Mucosa of rectum (tissue), 2 donors: ENCODE data around the gene GNAL.

Experiments
- H3K27ac ChIP-seq, 2 donors: one replicate each; pipeline ENCODE4 v1.7.0; 2013; ENCODE audit warnings: inconsistent platforms in 2 of 2, low read depth in 2 of 2, low read length in 2 of 2
- H3K27me3 ChIP-seq, 2 donors: one replicate each; pipeline ENCODE4 v1.7.0; 2013; ENCODE audit warnings: low read length in 2 of 2; ENCODE audit not compliant: control insufficient read depth in 2 of 2, insufficient read depth in 2 of 2
- H3K36me3 ChIP-seq, 2 donors: one replicate each; pipeline ENCODE4 v1.7.0; 2013; ENCODE audit warnings: low read length in 2 of 2; ENCODE audit not compliant: control insufficient read depth in 2 of 2, insufficient read depth in 2 of 2
- H3K4me1 ChIP-seq, 2 donors: one replicate each; pipeline ENCODE4 v1.7.0; 2013; ENCODE audit warnings: low read length in 2 of 2, mild to moderate bottlenecking in 1 of 2; ENCODE audit not compliant: control insufficient read depth in 2 of 2, insufficient read depth in 2 of 2
- H3K4me3 ChIP-seq, 2 donors: one replicate each; pipeline ENCODE4 v1.7.0; 2013; ENCODE audit warnings: low read length in 2 of 2
- H3K9ac ChIP-seq, 2 donors: one replicate each; pipeline ENCODE4 v1.7.0; 2013; ENCODE audit warnings: low read length in 2 of 2, low read depth in 1 of 2, mild to moderate bottlenecking in 1 of 2
- H3K9me3 ChIP-seq, 2 donors: one replicate each; pipeline ENCODE4 v1.7.0; 2013; ENCODE audit warnings: low read length in 2 of 2; ENCODE audit not compliant: control insufficient read depth in 2 of 2
- donor health status: healthy.
- donor health status: Normal muscosa, but diverticular disease.

GNAL gene

GRCh38 chr18:11668441-11669169 is 20.5 kb upstream of the GNAL start:
- no peaks in the 10 kb centered on the region for H3K36me3 ChIP-seq
- H3K4me3 ChIP-seq, result no peak overlapping the region
- no peaks in the 10 kb centered on the region for H3K9me3 ChIP-seq
- H3K27me3 ChIP-seq, result peaks cover 0 to 2% of the 10 kb centered on the region in 2 donors
- no peak overlapping the region for H3K9ac ChIP-seq
- H3K4me1 ChIP-seq, result no peaks in the 10 kb centered on the region
- no peak overlapping the region for H3K27ac ChIP-seq

GRCh38 chr18:11669271-11669947 is 19.7 kb upstream of the GNAL start:
- H3K9me3 ChIP-seq, result no peaks in the 10 kb centered on the region
- H3K27me3 ChIP-seq, result peaks cover 0 to 2% of the 10 kb centered on the region in 2 donors
- H3K9ac ChIP-seq, result no peak overlapping the region
- no peaks in the 10 kb centered on the region for H3K4me1 ChIP-seq
- H3K27ac ChIP-seq, result no peak overlapping the region
- H3K36me3 ChIP-seq, result no peaks in the 10 kb centered on the region
- H3K4me3 ChIP-seq, result no peak overlapping the region

- Histone ChIP-seq H3K4me1 (no peaks in the 10 kb centered on the region), H3K4me3 (no peak overlapping the region), H3K36me3 (no peaks in the 10 kb centered on the region), H3K27ac (no peak overlapping the region), H3K27me3 (no peaks in the 10 kb centered on the region), H3K9ac (no peak overlapping the region), H3K9me3 (no peaks in the 10 kb centered on the region)
These were observed 19.2 kb upstream of the GNAL start for GRCh38 chr18:11669948-11670275.

GRCh38 chr18:11671156-11671555 is 17.9 kb upstream of the GNAL start:
- no peak overlapping the region for H3K27ac ChIP-seq
- H3K9me3 ChIP-seq, result no peaks in the 10 kb centered on the region
- H3K9ac ChIP-seq, result no peak overlapping the region

GRCh38 chr18:11672198-11672597 is 16.9 kb upstream of the GNAL start:
- H3K27me3 ChIP-seq, result peaks cover 0 to 5% of the 10 kb centered on the region in 2 donors
- no peaks in the 10 kb centered on the region for H3K4me1 ChIP-seq
- H3K36me3 ChIP-seq, result no peaks in the 10 kb centered on the region
- H3K4me3 ChIP-seq, result no peak overlapping the region
- no peaks in the 10 kb centered on the region for H3K9me3 ChIP-seq
- no peak overlapping the region for H3K9ac ChIP-seq
- H3K27ac ChIP-seq, result no peak overlapping the region

More at GRCh38 chr18:11671156-11671555, 17.9 kb upstream of the GNAL start:
- Histone ChIP-seq H3K4me3 (no peak overlapping the region), H3K4me1 (no peaks in the 10 kb centered on the region), H3K36me3 (no peaks in the 10 kb centered on the region), H3K27me3 (peaks cover 0 to 2% of the 10 kb centered on the region in 2 donors)

- no peaks in the 10 kb centered on the region for H3K9me3 ChIP-seq
- no peak overlapping the region for H3K27ac ChIP-seq
- no peaks in the 10 kb centered on the region for H3K4me1 ChIP-seq
These were observed 16.1 kb upstream of the GNAL start for GRCh38 chr18:11672846-11673454.

GRCh38 chr18:11673560-11673959 is 15.5 kb upstream of the GNAL start:
- Histone ChIP-seq H3K27me3 (peaks cover 0 to 5% of the 10 kb centered on the region in 2 donors), H3K9ac (no peak overlapping the region), H3K9me3 (no peaks in the 10 kb centered on the region), H3K27ac (no peak overlapping the region), H3K4me1 (no peaks in the 10 kb centered on the region), H3K4me3 (no peak overlapping the region), H3K36me3 (no peaks in the 10 kb centered on the region)

More at GRCh38 chr18:11672846-11673454, 16.1 kb upstream of the GNAL start:
- Histone ChIP-seq H3K36me3 (no peaks in the 10 kb centered on the region), H3K27me3 (peaks cover 0 to 5% of the 10 kb centered on the region in 2 donors), H3K9ac (no peak overlapping the region), H3K4me3 (no peak overlapping the region)

GRCh38 chr18:11674119-11674518 is 14.9 kb upstream of the GNAL start:
- H3K27ac ChIP-seq, result no peak overlapping the region
- peaks cover 0 to 5% of the 10 kb centered on the region in 2 donors for H3K27me3 ChIP-seq
- H3K9ac ChIP-seq, result no peak overlapping the region
- H3K9me3 ChIP-seq, result no peaks in the 10 kb centered on the region
- no peaks in the 10 kb centered on the region for H3K4me1 ChIP-seq
- H3K36me3 ChIP-seq, result no peaks in the 10 kb centered on the region
- no peak overlapping the region for H3K4me3 ChIP-seq

GRCh38 chr18:11676386-11676785 is 12.7 kb upstream of the GNAL start:
- H3K4me3 ChIP-seq, result no peak overlapping the region
- H3K27me3 ChIP-seq, result peaks cover 0 to 5% of the 10 kb centered on the region in 2 donors
- H3K4me1 ChIP-seq, result no peaks in the 10 kb centered on the region
- H3K9ac ChIP-seq, result no peak overlapping the region
- no peaks in the 10 kb centered on the region for H3K36me3 ChIP-seq
- H3K27ac ChIP-seq, result no peak overlapping the region
- H3K9me3 ChIP-seq, result no peaks in the 10 kb centered on the region

GRCh38 chr18:11676867-11677266 is 12.2 kb upstream of the GNAL start:
- H3K36me3 ChIP-seq, result no peaks in the 10 kb centered on the region
- peaks cover 0 to 5% of the 10 kb centered on the region in 2 donors for H3K27me3 ChIP-seq
- H3K9me3 ChIP-seq, result no peaks in the 10 kb centered on the region
- no peak overlapping the region for H3K27ac ChIP-seq
- no peaks in the 10 kb centered on the region for H3K4me1 ChIP-seq
- no peak overlapping the region for H3K9ac ChIP-seq
- H3K4me3 ChIP-seq, result no peak overlapping the region
